ENCODE measurements around the gene IKZF3. TPM values are rescaled to one million over a fixed set of nuclear protein-coding genes. Genes with fewer than 3 reads are reported as not detected.

The IKZF3 gene
- polyA plus RNA-seq, 2 donors: 0.52 to 0.84 TPM

GRCh38 chr17:39777534-39778365, 86.4 kb downstream of the IKZF3 start:
- WGBS, 2 donors: 48 to 49% methylated on average over 11 of the region's 11 CpGs

GRCh38 chr17:39776252-39776651, 87.9 kb downstream of the IKZF3 start:
- Histone ChIP-seq H3K36me3 (ENCODE audit: control insufficient read depth in 2 of 2, insufficient read depth in 2 of 2, low read length in 1 of 2) (no peaks in the 10 kb centered on the region), H3K4me3 (ENCODE audit: low read depth in 1 of 2, low read length in 2 of 2) (peak overlapping the region in 1 of 2 donors; percentile 10), H3K27ac (ENCODE audit: low read depth in 2 of 2, low read length in 1 of 2) (peak overlapping the region in 1 of 2 donors; percentile 1), H3K27me3 (ENCODE audit: control insufficient read depth in 1 of 2, insufficient read depth in 2 of 2, low read length in 2 of 2) (no peaks in the 10 kb centered on the region), H3K9me3 (ENCODE audit: control insufficient read depth in 2 of 2, insufficient read depth in 1 of 2, low read depth in 1 of 2, low read length in 1 of 2) (no peaks in the 10 kb centered on the region), H3K4me1 (ENCODE audit: control insufficient read depth in 2 of 2, insufficient read depth in 2 of 2, low read length in 1 of 2) (peaks cover 0 to 3% of the 10 kb centered on the region in 2 donors)

More at GRCh38 chr17:39777534-39778365, 86.4 kb downstream of the IKZF3 start:
- peak overlapping the region in 1 of 2 donors; percentile 21 for H3K4me3 ChIP-seq (ENCODE audit: low read depth in 1 of 2, low read length in 2 of 2)
- H3K9me3 ChIP-seq (ENCODE audit: control insufficient read depth in 2 of 2, insufficient read depth in 1 of 2, low read depth in 1 of 2, low read length in 1 of 2): no peaks in the 10 kb centered on the region
- no peaks in the 10 kb centered on the region for H3K36me3 ChIP-seq (ENCODE audit: control insufficient read depth in 2 of 2, insufficient read depth in 2 of 2, low read length in 1 of 2)
- peak overlapping the region in 1 of 2 donors; percentile 44 for H3K27ac ChIP-seq (ENCODE audit: low read depth in 2 of 2, low read length in 1 of 2)
- H3K4me1 ChIP-seq (ENCODE audit: control insufficient read depth in 2 of 2, insufficient read depth in 2 of 2, low read length in 1 of 2): peaks cover 0 to 3% of the 10 kb centered on the region in 2 donors
- H3K27me3 ChIP-seq (ENCODE audit: control insufficient read depth in 1 of 2, insufficient read depth in 2 of 2, low read length in 2 of 2): no peaks in the 10 kb centered on the region

- no peaks in the 10 kb centered on the region for H3K9me3 ChIP-seq (ENCODE audit: control insufficient read depth in 2 of 2, insufficient read depth in 1 of 2, low read depth in 1 of 2, low read length in 1 of 2)
- peak overlapping the region in 1 of 2 donors; percentile 21 for H3K27ac ChIP-seq (ENCODE audit: low read depth in 2 of 2, low read length in 1 of 2)
- whole genome bisulfite sequencing, 2 donors: 75 to 81% methylated on average over 2 of the region's 2 CpGs
- no peaks in the 10 kb centered on the region for H3K36me3 ChIP-seq (ENCODE audit: control insufficient read depth in 2 of 2, insufficient read depth in 2 of 2, low read length in 1 of 2)
- no peaks in the 10 kb centered on the region for H3K27me3 ChIP-seq (ENCODE audit: control insufficient read depth in 1 of 2, insufficient read depth in 2 of 2, low read length in 2 of 2)
- peaks cover 0 to 3% of the 10 kb centered on the region in 2 donors for H3K4me1 ChIP-seq (ENCODE audit: control insufficient read depth in 2 of 2, insufficient read depth in 2 of 2, low read length in 1 of 2)
- H3K4me3 ChIP-seq (ENCODE audit: low read depth in 1 of 2, low read length in 2 of 2): no peak overlapping the region
These were observed 89.1 kb downstream of the IKZF3 start for GRCh38 chr17:39775031-39775430.

DNA sequence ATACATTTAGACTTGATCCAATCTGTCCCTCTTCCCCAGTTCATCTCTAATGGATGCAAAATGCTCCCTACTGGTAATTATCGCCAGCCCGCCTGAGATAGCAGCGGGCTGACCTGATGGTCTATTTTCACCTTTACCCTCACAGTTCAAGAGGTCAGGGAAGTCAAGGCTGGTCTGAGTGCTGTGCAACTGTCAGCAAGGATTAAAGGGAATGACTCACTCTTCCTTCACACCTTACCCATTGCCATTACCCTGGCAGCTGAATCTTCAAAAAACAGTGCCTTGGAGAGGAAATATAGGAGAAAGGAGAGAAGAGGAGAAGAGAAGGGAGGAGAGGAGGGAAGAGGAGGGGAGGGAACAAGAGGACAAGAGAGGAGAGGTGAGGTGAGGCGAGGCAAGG, 90.1 kb downstream of the IKZF3 start:
- Histone ChIP-seq H3K9me3 (ENCODE audit: control insufficient read depth in 2 of 2, insufficient read depth in 1 of 2, low read depth in 1 of 2, low read length in 1 of 2) (no peaks in the 10 kb centered on the region), H3K27ac (ENCODE audit: low read depth in 2 of 2, low read length in 1 of 2) (peak overlapping the region; percentile 37 to 41), H3K4me1 (ENCODE audit: control insufficient read depth in 2 of 2, insufficient read depth in 2 of 2, low read length in 1 of 2) (peaks cover 0 to 3% of the 10 kb centered on the region in 2 donors), H3K4me3 (ENCODE audit: low read depth in 1 of 2, low read length in 2 of 2) (no peak overlapping the region), H3K27me3 (ENCODE audit: control insufficient read depth in 1 of 2, insufficient read depth in 2 of 2, low read length in 2 of 2) (no peaks in the 10 kb centered on the region), H3K36me3 (ENCODE audit: control insufficient read depth in 2 of 2, insufficient read depth in 2 of 2, low read length in 1 of 2) (no peaks in the 10 kb centered on the region)
- WGBS, 2 donors: 72% methylated on average over 4 of the region's 4 CpGs

- Histone ChIP-seq H3K4me1 (ENCODE audit: control insufficient read depth in 2 of 2, insufficient read depth in 2 of 2, low read length in 1 of 2) (peaks cover 0 to 3% of the 10 kb centered on the region in 2 donors), H3K9me3 (ENCODE audit: control insufficient read depth in 2 of 2, insufficient read depth in 1 of 2, low read depth in 1 of 2, low read length in 1 of 2) (no peaks in the 10 kb centered on the region), H3K27ac (ENCODE audit: low read depth in 2 of 2, low read length in 1 of 2) (peak overlapping the region; percentile 43 to 59), H3K27me3 (ENCODE audit: control insufficient read depth in 1 of 2, insufficient read depth in 2 of 2, low read length in 2 of 2) (no peaks in the 10 kb centered on the region), H3K36me3 (ENCODE audit: control insufficient read depth in 2 of 2, insufficient read depth in 2 of 2, low read length in 1 of 2) (no peaks in the 10 kb centered on the region), H3K4me3 (ENCODE audit: low read depth in 1 of 2, low read length in 2 of 2) (no peak overlapping the region)
- WGBS, 2 donors: 71 to 80% methylated on average over 7 of the region's 7 CpGs
These were observed 90.9 kb downstream of the IKZF3 start for GRCh38 chr17:39772987-39773934.

DNA sequence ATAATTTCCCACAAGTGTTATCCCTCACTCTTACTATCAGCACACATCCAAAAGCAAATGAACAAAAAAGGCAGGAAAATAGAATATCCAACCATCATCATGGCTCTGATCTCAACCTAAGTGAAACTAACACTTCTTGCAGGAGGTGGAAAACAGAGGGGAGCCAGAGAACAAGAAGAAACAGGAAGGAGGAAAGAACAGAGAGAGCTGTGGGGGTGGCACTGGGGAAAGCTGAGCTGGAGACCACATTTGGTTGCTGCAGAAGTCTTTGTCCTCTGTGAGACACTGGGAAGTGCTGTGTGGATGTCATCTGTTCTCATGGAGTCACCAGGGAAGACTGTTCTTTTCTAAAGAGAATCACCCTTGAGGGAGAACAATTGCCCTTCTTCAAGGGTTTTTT, 91.7 kb downstream of the IKZF3 start:
- Histone ChIP-seq H3K9me3 (ENCODE audit: control insufficient read depth in 2 of 2, insufficient read depth in 1 of 2, low read depth in 1 of 2, low read length in 1 of 2) (no peaks in the 10 kb centered on the region), H3K36me3 (ENCODE audit: control insufficient read depth in 2 of 2, insufficient read depth in 2 of 2, low read length in 1 of 2) (no peaks in the 10 kb centered on the region), H3K4me3 (ENCODE audit: low read depth in 1 of 2, low read length in 2 of 2) (no peak overlapping the region), H3K4me1 (ENCODE audit: control insufficient read depth in 2 of 2, insufficient read depth in 2 of 2, low read length in 1 of 2) (peaks cover 0 to 3% of the 10 kb centered on the region in 2 donors), H3K27me3 (ENCODE audit: control insufficient read depth in 1 of 2, insufficient read depth in 2 of 2, low read length in 2 of 2) (no peaks in the 10 kb centered on the region), H3K27ac (ENCODE audit: low read depth in 2 of 2, low read length in 1 of 2) (peak overlapping the region; percentile 3 to 35)

GRCh38 chr17:39769974-39770587, 94.0 kb downstream of the IKZF3 start:
- no peaks in the 10 kb centered on the region for H3K9me3 ChIP-seq (ENCODE audit: control insufficient read depth in 2 of 2, insufficient read depth in 1 of 2, low read depth in 1 of 2, low read length in 1 of 2)
- H3K4me3 ChIP-seq (ENCODE audit: low read depth in 1 of 2, low read length in 2 of 2): no peak overlapping the region
- peak overlapping the region in 1 of 2 donors; percentile 15 for H3K27ac ChIP-seq (ENCODE audit: low read depth in 2 of 2, low read length in 1 of 2)
- peaks cover 0 to 3% of the 10 kb centered on the region in 2 donors for H3K4me1 ChIP-seq (ENCODE audit: control insufficient read depth in 2 of 2, insufficient read depth in 2 of 2, low read length in 1 of 2)
- no peaks in the 10 kb centered on the region for H3K36me3 ChIP-seq (ENCODE audit: control insufficient read depth in 2 of 2, insufficient read depth in 2 of 2, low read length in 1 of 2)
- H3K27me3 ChIP-seq (ENCODE audit: control insufficient read depth in 1 of 2, insufficient read depth in 2 of 2, low read length in 2 of 2): no peaks in the 10 kb centered on the region
- WGBS, 2 donors: 32 to 34% methylated on average over 8 of the region's 8 CpGs

DNA sequence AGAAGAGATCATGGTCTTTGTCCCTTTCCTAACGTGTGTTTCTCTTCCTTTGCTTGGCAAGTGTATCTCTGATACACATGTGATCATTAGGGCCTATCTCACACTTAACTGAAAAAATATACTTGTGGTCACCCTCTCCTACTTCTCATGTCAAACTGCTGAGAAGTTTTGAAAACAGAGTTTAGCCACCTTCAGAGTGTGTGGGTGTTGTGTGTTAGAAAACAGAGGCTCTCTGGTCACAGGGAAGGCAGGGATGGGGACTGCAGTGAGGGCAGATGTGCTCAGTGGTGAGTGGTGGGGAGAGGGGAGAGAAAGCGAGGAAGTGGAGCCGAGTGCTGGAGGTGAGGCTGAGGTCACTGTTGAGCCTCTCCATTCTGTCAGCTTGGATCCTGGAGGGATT, 97.0 kb downstream of the IKZF3 start:
- H3K36me3 ChIP-seq (ENCODE audit: control insufficient read depth in 2 of 2, insufficient read depth in 2 of 2, low read length in 1 of 2): no peaks in the 10 kb centered on the region
- H3K27me3 ChIP-seq (ENCODE audit: control insufficient read depth in 1 of 2, insufficient read depth in 2 of 2, low read length in 2 of 2): no peaks in the 10 kb centered on the region
- no peaks in the 10 kb centered on the region for H3K9me3 ChIP-seq (ENCODE audit: control insufficient read depth in 2 of 2, insufficient read depth in 1 of 2, low read depth in 1 of 2, low read length in 1 of 2)
- 41 to 65% methylated on average over 3 of the region's 3 CpGs for WGBS, 2 donors
- no peak overlapping the region for H3K4me3 ChIP-seq (ENCODE audit: low read depth in 1 of 2, low read length in 2 of 2)
- H3K27ac ChIP-seq (ENCODE audit: low read depth in 2 of 2, low read length in 1 of 2): no peak overlapping the region
- H3K4me1 ChIP-seq (ENCODE audit: control insufficient read depth in 2 of 2, insufficient read depth in 2 of 2, low read length in 1 of 2): no peaks in the 10 kb centered on the region

GRCh38 chr17:39765766-39766165, 98.3 kb downstream of the IKZF3 start:
- H3K36me3 ChIP-seq (ENCODE audit: control insufficient read depth in 2 of 2, insufficient read depth in 2 of 2, low read length in 1 of 2): no peaks in the 10 kb centered on the region
- 90 to 95% methylated on average over 18 of the region's 18 CpGs for WGBS, 2 donors
- no peak overlapping the region for H3K4me3 ChIP-seq (ENCODE audit: low read depth in 1 of 2, low read length in 2 of 2)
- no peaks in the 10 kb centered on the region for H3K9me3 ChIP-seq (ENCODE audit: control insufficient read depth in 2 of 2, insufficient read depth in 1 of 2, low read depth in 1 of 2, low read length in 1 of 2)
- no peaks in the 10 kb centered on the region for H3K27me3 ChIP-seq (ENCODE audit: control insufficient read depth in 1 of 2, insufficient read depth in 2 of 2, low read length in 2 of 2)
- no peak overlapping the region for H3K27ac ChIP-seq (ENCODE audit: low read depth in 2 of 2, low read length in 1 of 2)
- no peaks in the 10 kb centered on the region for H3K4me1 ChIP-seq (ENCODE audit: control insufficient read depth in 2 of 2, insufficient read depth in 2 of 2, low read length in 1 of 2)

Data from esophagus (tissue), 2 donors.